ENCODE measurements around the gene SMIM35.

Gene SMIM35

GRCh38 chr11:118108513-118108912 lies 21.8 kb upstream of the SMIM35 start:
- DNase-seq, result no peak

GRCh38 chr11:118106789-118107335 lies 20.1 kb upstream of the SMIM35 start:
- no peak for DNase-seq

GRCh38 chr11:118105657-118106305 lies 19.0 kb upstream of the SMIM35 start:
- no peak for DNase-seq

GRCh38 chr11:118104491-118104890 lies 17.7 kb upstream of the SMIM35 start:
- no peak for DNase-seq

GRCh38 chr11:118102721-118103261 lies 16.0 kb upstream of the SMIM35 start:
- no peak for DNase-seq

GRCh38 chr11:118100691-118101232 lies 14.0 kb upstream of the SMIM35 start:
- DNase-seq, result no peak

GRCh38 chr11:118099838-118100556 lies 13.2 kb upstream of the SMIM35 start:
- DNase-seq, result no peak

- DNase-seq, result no peak
Measured at GRCh38 chr11:118098996-118099837, 12.5 kb upstream of the SMIM35 start.

- DNase-seq, result no peak
Measured at GRCh38 chr11:118095967-118096367, 9.2 kb upstream of the SMIM35 start.

GRCh38 chr11:118095493-118095892 lies 8.7 kb upstream of the SMIM35 start:
- no peak for DNase-seq

- DNase-seq, result no peak
Measured at GRCh38 chr11:118092907-118093571, 6.3 kb upstream of the SMIM35 start.

GRCh38 chr11:118091690-118092089 lies 4.9 kb upstream of the SMIM35 start:
- no peak for DNase-seq

- no peak for DNase-seq
Measured at GRCh38 chr11:118090545-118091162, 3.9 kb upstream of the SMIM35 start.

GRCh38 chr11:118088531-118088930 lies 1.8 kb upstream of the SMIM35 start:
- no peak for DNase-seq

- no peak for DNase-seq
Measured at GRCh38 chr11:118087931-118088330, 1.2 kb upstream of the SMIM35 start.

- no peak for DNase-seq
Measured at GRCh38 chr11:118084656-118085055, 2.1 kb downstream of the SMIM35 start.

- DNase-seq, result no peak
Measured at GRCh38 chr11:118084247-118084646, 2.5 kb downstream of the SMIM35 start.

- no peak for DNase-seq
Measured at GRCh38 chr11:118082880-118083552, 3.7 kb downstream of the SMIM35 start.

GRCh38 chr11:118081241-118081958 lies 5.4 kb downstream of the SMIM35 start:
- no peak for DNase-seq

- DNase-seq, result no peak
Measured at GRCh38 chr11:118080296-118080695, 6.5 kb downstream of the SMIM35 start.
